ENCODE measurements around the gene S100A5. TPM values are rescaled to one million over a fixed set of nuclear protein-coding genes. Genes with fewer than 3 reads are reported as not detected.

Gene S100A5
- total and polyA plus RNA-seq, 2 of the 8 experiments (the other 6 are each of a cell fraction or from before 2014, with no cell fraction given): not detected

DNA sequence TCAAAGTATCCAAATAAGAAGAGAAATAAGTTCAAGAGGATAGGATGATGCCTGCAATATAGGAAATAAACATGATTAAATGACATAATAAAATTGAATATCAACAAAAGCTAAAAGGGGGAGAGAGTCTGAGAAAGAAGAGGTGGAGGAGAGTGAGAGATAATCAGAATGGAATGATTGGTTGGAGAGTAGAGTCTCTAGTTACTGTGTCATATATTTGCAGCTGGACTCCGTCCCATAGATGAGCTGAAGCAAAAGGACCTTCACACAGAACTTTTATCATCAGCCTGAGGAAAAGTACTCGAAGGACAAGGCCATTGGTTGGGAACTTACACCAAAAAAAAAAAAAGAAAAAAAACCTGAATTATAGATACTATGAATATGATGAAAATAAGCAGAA is 47.7 kb upstream of the S100A5 start:
- Histone ChIP-seq H3K4me1 (replicated peaks in 1 of 4; ENCODE audit: control insufficient read depth in 3 of 4, insufficient read depth in 4 of 4, low read length in 3 of 4) (no peaks in the 10 kb centered on the region), H3K23ac (ENCODE audit: insufficient read length) (no peak overlapping the region), H2BK5ac (ENCODE audit: low read depth, low read length) (no peak overlapping the region), H3K4me2 (ENCODE audit: insufficient read depth in 1 of 2, low read depth in 2 of 2, low read length in 2 of 2) (no peak overlapping the region), H3K36me3 (ENCODE audit: control insufficient read depth in 2 of 4, insufficient read depth in 4 of 4, low read length in 3 of 4) (no peaks in the 10 kb centered on the region), H3K18ac (ENCODE audit: extremely low read depth, low read length) (no peak overlapping the region), H3K4ac (replicated peaks; ENCODE audit: insufficient read length, low read depth, low read length) (no peak overlapping the region), H3K14ac (ENCODE audit: insufficient read length) (no peak overlapping the region), H2BK15ac (ENCODE audit: low read length) (no peak overlapping the region), H4K5ac (ENCODE audit: insufficient read length, low read depth, low read length) (no peak overlapping the region), H3K56ac (replicated peaks; ENCODE audit: insufficient read length, low read depth, low read length) (no peak overlapping the region), H2BK20ac (ENCODE audit: low read length) (no peak overlapping the region), H2AK5ac (ENCODE audit: low read depth, low read length) (no peak overlapping the region), H2BK120ac (replicated peaks; ENCODE audit: low read depth, low read length) (no peak overlapping the region), H3K9me3 (ENCODE audit: insufficient read depth in 2 of 2, low read depth in 1 of 2, low read length in 1 of 2) (no peaks in the 10 kb centered on the region), H3K27me3 (replicated peaks in 1 of 4; ENCODE audit: control insufficient read depth in 3 of 4, extremely low read depth in 1 of 4, insufficient read depth in 3 of 4, low read length in 3 of 4) (no peaks in the 10 kb centered on the region), H3K9ac (replicated peaks in 1 of 4; ENCODE audit: extremely low read depth in 1 of 4, low read depth in 3 of 4, low read length in 3 of 4) (no peak overlapping the region), H2AFZ (ENCODE audit: low read length) (no peak overlapping the region), H4K20me1 (replicated peaks in 1 of 2; ENCODE audit: control insufficient read depth in 1 of 2, insufficient read depth in 2 of 2, low read length in 2 of 2) (no peaks in the 10 kb centered on the region), H3K23me2 (ENCODE audit: low read depth, low read length) (no peaks in the 10 kb centered on the region), H3K27ac (ENCODE audit: low read depth, low read length) (no peak overlapping the region), H4K91ac (replicated peaks; ENCODE audit: insufficient read length, low read length) (no peak overlapping the region), H3K79me1 (ENCODE audit: low read depth, low read length) (no peaks in the 10 kb centered on the region), H3K79me2 (ENCODE audit: control insufficient read depth in 1 of 2, insufficient read depth in 2 of 2, low read length in 2 of 2) (no peaks in the 10 kb centered on the region), H4K8ac (ENCODE audit: extremely low read depth, insufficient read depth, low read length) (no peak overlapping the region), H2BK12ac (ENCODE audit: low read depth, low read length) (no peak overlapping the region), H3K4me3 (ENCODE audit: extremely low read depth in 1 of 4, insufficient read depth in 2 of 4, low read depth in 3 of 4, low read length in 4 of 4) (no peak overlapping the region)
- FAIRE-seq (no peak), DNase-seq (ENCODE audit: low read depth in 1 of 2, low spot score in 2 of 2) (no peak)
- 97% methylated on average over 2 of the region's 2 CpGs; no CpG with 5 or more reads in 1 of the 2 experiments for WGBS, 2 experiments (ENCODE audit: extremely low coverage in 1 of 2, insufficient coverage in 1 of 2, insufficient read length in 1 of 2, insufficient replicate concordance in 2 of 2, low coverage in 1 of 2, low lambda C conversion rate in 2 of 2, missing lambda C conversion rate in 1 of 2)
- ChIA-PET POLR2A (ENCODE audit: partially characterized antibody) (interaction anchor here (0.7 to 1.3 kb wide), 3 partner anchors 9 to 47 kb away, joined by 3 to 4 read pairs (median 3); no protein-coding TSS in a partner anchor), CTCF (ENCODE audit: partially characterized antibody) (no interaction called here)
- TF ChIP-seq SIN3A (conservative IDR thresholded peaks at IDR 0.05 in 1 of 2, IDR thresholded peaks at IDR 0.05 in 1 of 2; ENCODE audit: low read depth in 1 of 2, low read length in 2 of 2) (no peak), SUZ12 (IDR thresholded peaks at IDR 0.05; ENCODE audit: low read length) (no peak), HDAC6 (IDR thresholded peaks at IDR 0.05; ENCODE audit: low read depth, low read length) (no peak), CBX5 (IDR thresholded peaks at IDR 0.05; ENCODE audit: low read depth, low read length) (no peak), BRCA1 (IDR thresholded peaks at IDR 0.05; ENCODE audit: low read depth, low read length) (no peak), TAF7 (optimal IDR thresholded peaks at IDR 0.05; ENCODE audit: borderline replicate concordance, low read depth, low read length) (no peak), RFX5 (IDR thresholded peaks at IDR 0.05; ENCODE audit: borderline replicate concordance, low read depth, low read length) (no peak), ZNF274 (IDR thresholded peaks at IDR 0.05; ENCODE audit: borderline replicate concordance, extremely low read depth, low read length) (no peak), SAP30 (IDR thresholded peaks at IDR 0.05; ENCODE audit: insufficient read depth, insufficient replicate concordance, low read length) (no peak)
- TF ChIP-seq, protein P1, sequence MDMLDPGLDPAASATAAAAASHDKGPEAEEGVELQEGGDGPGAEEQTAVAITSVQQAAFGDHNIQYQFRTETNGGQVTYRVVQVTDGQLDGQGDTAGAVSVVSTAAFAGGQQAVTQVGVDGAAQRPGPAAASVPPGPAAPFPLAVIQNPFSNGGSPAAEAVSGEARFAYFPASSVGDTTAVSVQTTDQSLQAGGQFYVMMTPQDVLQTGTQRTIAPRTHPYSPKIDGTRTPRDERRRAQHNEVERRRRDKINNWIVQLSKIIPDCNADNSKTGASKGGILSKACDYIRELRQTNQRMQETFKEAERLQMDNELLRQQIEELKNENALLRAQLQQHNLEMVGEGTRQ (IDR thresholded peaks at IDR 0.05; ENCODE audit: low read length): no peak
- TF ChIP-seq, protein P2, sequence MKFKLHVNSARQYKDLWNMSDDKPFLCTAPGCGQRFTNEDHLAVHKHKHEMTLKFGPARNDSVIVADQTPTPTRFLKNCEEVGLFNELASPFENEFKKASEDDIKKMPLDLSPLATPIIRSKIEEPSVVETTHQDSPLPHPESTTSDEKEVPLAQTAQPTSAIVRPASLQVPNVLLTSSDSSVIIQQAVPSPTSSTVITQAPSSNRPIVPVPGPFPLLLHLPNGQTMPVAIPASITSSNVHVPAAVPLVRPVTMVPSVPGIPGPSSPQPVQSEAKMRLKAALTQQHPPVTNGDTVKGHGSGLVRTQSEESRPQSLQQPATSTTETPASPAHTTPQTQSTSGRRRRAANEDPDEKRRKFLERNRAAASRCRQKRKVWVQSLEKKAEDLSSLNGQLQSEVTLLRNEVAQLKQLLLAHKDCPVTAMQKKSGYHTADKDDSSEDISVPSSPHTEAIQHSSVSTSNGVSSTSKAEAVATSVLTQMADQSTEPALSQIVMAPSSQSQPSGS (IDR thresholded peaks at IDR 0.05; ENCODE audit: low read length): no peak

Measured in H1 (cell line).